ENCODE results near the gene MROH9. TPM values are rescaled to one million over a fixed set of nuclear protein-coding genes. Genes with fewer than 3 reads are reported as not detected.

Gene MROH9
- total RNA-seq, 1 donor from 2014 or later = 1.2 TPM

- ATAC-seq (no peak), DNase-seq (no peak)
- no peak for TF ChIP-seq CTCF (IDR thresholded peaks at IDR 0.05)
- H3K36me3 ChIP-seq = no peaks in the 10 kb centered on the region
- no peaks in the 10 kb centered on the region for H3K27me3 ChIP-seq (ENCODE audit: low read depth)
- no peak overlapping the region for H3K4me3 ChIP-seq
- intact Hi-C loops (cut with DNase I) = no loop called here
- no peaks in the 10 kb centered on the region for H3K4me1 ChIP-seq
- H3K9me3 ChIP-seq = no peaks in the 10 kb centered on the region
- H3K27ac ChIP-seq = no peak overlapping the region
Measured at GRCh38 chr1:171082606-171083005, 147.3 kb downstream of the MROH9 start.

- no peak for TF ChIP-seq CTCF (IDR thresholded peaks at IDR 0.05)
- no peak overlapping the region for H3K27ac ChIP-seq
- DNase-seq = no peak
- no peaks in the 10 kb centered on the region for H3K27me3 ChIP-seq (ENCODE audit: low read depth)
- no peaks in the 10 kb centered on the region for H3K4me1 ChIP-seq
- no peak overlapping the region for H3K4me3 ChIP-seq
- no peak for ATAC-seq
- H3K36me3 ChIP-seq = no peaks in the 10 kb centered on the region
- intact Hi-C loops (cut with DNase I) = no loop called here
- H3K9me3 ChIP-seq = no peaks in the 10 kb centered on the region
Measured at GRCh38 chr1:171083222-171083621, 147.9 kb downstream of the MROH9 start.

- no peaks in the 10 kb centered on the region for H3K4me1 ChIP-seq
- no peak for TF ChIP-seq CTCF (IDR thresholded peaks at IDR 0.05)
- H3K4me3 ChIP-seq = no peak overlapping the region
- DNase-seq = no peak
- no peaks in the 10 kb centered on the region for H3K27me3 ChIP-seq (ENCODE audit: low read depth)
- H3K36me3 ChIP-seq = no peaks in the 10 kb centered on the region
- H3K9me3 ChIP-seq = no peaks in the 10 kb centered on the region
- intact Hi-C loops (cut with DNase I) = no loop called here
- no peak overlapping the region for H3K27ac ChIP-seq
- no peak for ATAC-seq
Measured at GRCh38 chr1:171084091-171084490, 148.8 kb downstream of the MROH9 start.

- H3K4me1 ChIP-seq = no peaks in the 10 kb centered on the region
- DNase-seq = no peak
- no peaks in the 10 kb centered on the region for H3K36me3 ChIP-seq
- no peaks in the 10 kb centered on the region for H3K9me3 ChIP-seq
- no peaks in the 10 kb centered on the region for H3K27me3 ChIP-seq (ENCODE audit: low read depth)
- ATAC-seq = no peak
- no peak overlapping the region for H3K27ac ChIP-seq
- H3K4me3 ChIP-seq = no peak overlapping the region
- intact Hi-C loops (cut with DNase I) = no loop called here
- TF ChIP-seq CTCF (IDR thresholded peaks at IDR 0.05) = no peak
Measured at GRCh38 chr1:171084870-171085269, 149.5 kb downstream of the MROH9 start.

GRCh38 chr1:171087896-171088295 lies 152.6 kb downstream of the MROH9 start:
- no peaks in the 10 kb centered on the region for H3K36me3 ChIP-seq
- no peaks in the 10 kb centered on the region for H3K4me1 ChIP-seq
- no peak for DNase-seq
- H3K27ac ChIP-seq = no peak overlapping the region
- no peak for ATAC-seq
- no peaks in the 10 kb centered on the region for H3K9me3 ChIP-seq
- intact Hi-C loops (cut with DNase I) = no loop called here
- no peak for TF ChIP-seq CTCF (IDR thresholded peaks at IDR 0.05)
- H3K27me3 ChIP-seq (ENCODE audit: low read depth) = no peaks in the 10 kb centered on the region
- H3K4me3 ChIP-seq = no peak overlapping the region

GRCh38 chr1:171090604-171091003 lies 155.3 kb downstream of the MROH9 start, which contains the start of gene FMO3:
FMO3 (plus strand) TSS chr1:171090905; CDS start chr1:171092659, 1,754 bp downstream.
- DNase-seq (no peak), ATAC-seq (no peak)
- no peaks in the 10 kb centered on the region for H3K9me3 ChIP-seq
- no peak within 1 kb of the TSS for H3K27ac ChIP-seq
- no peaks in the 10 kb centered on the region for H3K4me1 ChIP-seq
- TF ChIP-seq CTCF (IDR thresholded peaks at IDR 0.05) = no peak
- intact Hi-C loops (cut with DNase I) = no loop called here
- no peaks in the 10 kb centered on the region for H3K27me3 ChIP-seq (ENCODE audit: low read depth)
- no peak within 1 kb of the TSS for H3K4me3 ChIP-seq
- no peaks in the 10 kb centered on the region for H3K36me3 ChIP-seq
